Cerebellar cortex (tissue), 1 donor: Measurements from ENCODE around the gene ZBTB40.

Source experiments
- DNase-seq: peaks from one replicate; pipeline ENCODE4 v3.0.0-alpha.2; 2015; ENCODE audit warnings: low spot score

The ZBTB40 gene, protein sequence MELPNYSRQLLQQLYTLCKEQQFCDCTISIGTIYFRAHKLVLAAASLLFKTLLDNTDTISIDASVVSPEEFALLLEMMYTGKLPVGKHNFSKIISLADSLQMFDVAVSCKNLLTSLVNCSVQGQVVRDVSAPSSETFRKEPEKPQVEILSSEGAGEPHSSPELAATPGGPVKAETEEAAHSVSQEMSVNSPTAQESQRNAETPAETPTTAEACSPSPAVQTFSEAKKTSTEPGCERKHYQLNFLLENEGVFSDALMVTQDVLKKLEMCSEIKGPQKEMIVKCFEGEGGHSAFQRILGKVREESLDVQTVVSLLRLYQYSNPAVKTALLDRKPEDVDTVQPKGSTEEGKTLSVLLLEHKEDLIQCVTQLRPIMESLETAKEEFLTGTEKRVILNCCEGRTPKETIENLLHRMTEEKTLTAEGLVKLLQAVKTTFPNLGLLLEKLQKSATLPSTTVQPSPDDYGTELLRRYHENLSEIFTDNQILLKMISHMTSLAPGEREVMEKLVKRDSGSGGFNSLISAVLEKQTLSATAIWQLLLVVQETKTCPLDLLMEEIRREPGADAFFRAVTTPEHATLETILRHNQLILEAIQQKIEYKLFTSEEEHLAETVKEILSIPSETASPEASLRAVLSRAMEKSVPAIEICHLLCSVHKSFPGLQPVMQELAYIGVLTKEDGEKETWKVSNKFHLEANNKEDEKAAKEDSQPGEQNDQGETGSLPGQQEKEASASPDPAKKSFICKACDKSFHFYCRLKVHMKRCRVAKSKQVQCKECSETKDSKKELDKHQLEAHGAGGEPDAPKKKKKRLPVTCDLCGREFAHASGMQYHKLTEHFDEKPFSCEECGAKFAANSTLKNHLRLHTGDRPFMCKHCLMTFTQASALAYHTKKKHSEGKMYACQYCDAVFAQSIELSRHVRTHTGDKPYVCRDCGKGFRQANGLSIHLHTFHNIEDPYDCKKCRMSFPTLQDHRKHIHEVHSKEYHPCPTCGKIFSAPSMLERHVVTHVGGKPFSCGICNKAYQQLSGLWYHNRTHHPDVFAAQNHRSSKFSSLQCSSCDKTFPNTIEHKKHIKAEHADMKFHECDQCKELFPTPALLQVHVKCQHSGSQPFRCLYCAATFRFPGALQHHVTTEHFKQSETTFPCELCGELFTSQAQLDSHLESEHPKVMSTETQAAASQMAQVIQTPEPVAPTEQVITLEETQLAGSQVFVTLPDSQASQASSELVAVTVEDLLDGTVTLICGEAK

DNA sequence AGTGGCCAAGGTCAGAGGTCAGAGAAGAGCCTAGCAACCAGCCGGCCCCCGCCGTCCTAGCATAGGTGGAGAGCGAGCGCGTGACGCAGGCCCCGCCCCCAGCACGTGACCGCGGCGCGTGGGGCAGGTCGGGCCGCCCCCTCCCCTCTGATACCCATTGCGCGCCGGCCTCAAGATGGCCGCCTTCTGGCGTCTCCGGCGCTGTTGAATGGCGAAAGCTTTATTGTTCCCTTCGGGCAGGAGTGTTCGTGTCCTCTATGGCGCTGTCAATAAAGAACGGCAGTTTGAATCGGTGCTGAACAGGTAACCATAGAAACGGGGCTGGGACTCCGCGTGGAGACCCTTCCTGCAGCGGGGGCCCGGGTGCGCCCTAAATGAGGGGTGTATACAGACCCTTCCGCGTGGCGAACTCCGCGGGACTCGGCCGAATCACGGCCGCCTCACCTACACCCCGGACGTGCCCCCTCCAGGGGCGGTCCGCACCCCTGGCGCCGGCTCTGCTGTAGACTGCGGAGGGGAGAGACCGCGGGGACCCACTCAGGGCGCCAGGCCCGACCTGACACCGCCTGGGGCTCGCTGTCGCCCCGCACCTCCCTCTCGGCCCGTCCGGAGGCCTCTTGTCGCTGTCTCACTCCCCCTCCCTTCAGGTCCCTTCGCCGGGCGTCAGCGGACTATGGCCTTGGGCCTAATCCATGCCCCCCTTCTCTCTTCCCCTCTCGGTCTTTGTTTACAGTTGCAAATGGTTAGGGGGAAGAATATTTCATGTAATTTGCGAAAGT lies at the start of gene ZBTB40:
TSS of gene ZBTB40 (plus strand) at position 150 of the 779 bp plus-strand sequence. CDS start 38,098 bp downstream, outside the sequence.
- DNase-seq, result peak; percentile 97

DNA sequence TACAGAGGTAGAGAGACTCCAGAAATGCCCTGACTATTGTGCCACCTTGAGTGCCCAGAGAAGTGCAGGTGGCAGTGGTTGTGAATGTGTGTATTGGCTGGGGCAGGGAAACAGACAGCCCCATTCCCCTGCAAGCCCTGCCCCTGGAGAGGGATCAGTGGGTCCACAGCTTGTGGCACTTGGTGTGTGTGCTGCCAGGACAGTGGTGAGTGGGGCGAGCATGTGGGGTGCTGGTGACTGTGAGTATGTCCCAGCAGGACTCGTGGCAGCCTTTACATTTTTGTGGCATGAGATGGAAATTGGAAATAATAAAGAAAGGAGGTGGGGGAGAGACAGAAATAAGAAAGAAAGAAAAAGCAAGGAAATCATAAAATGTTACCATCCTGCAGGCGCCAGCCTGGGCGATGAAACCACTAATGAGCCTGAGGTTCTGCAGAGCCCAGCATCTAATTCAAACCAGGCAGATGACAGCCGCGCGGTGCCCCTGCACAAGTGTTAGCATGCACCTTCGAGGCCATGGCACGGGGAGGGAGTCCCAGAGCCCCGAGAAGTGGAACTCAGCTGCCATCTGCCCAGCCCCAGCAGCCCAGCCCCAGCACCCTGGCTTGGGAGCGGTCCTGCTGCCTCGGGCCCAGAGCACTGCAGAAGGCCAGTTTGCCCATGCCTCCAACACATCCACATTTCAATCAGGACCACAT lies 49.1 kb upstream of the ZBTB40 start:
- DNase-seq, result no peak

DNA sequence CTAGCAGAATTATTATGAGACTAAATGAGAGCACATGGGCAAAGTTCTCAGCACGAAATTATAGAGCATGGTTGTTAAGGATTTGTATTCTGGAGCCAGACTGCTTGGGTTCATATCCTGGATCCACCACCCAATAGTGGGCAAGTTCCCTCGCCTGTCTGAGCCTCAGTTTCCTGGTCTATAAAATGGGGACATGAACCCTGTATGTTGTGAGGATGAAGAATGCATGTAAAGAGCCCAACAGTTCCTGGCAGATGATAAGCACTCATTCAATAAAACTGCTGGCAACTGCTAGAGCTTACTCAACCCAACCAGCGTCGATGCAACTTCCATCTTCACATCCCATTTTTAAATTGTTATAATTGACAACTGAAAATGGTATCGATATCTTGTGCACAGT lies 47.2 kb upstream of the ZBTB40 start:
- DNase-seq, result no peak

DNA sequence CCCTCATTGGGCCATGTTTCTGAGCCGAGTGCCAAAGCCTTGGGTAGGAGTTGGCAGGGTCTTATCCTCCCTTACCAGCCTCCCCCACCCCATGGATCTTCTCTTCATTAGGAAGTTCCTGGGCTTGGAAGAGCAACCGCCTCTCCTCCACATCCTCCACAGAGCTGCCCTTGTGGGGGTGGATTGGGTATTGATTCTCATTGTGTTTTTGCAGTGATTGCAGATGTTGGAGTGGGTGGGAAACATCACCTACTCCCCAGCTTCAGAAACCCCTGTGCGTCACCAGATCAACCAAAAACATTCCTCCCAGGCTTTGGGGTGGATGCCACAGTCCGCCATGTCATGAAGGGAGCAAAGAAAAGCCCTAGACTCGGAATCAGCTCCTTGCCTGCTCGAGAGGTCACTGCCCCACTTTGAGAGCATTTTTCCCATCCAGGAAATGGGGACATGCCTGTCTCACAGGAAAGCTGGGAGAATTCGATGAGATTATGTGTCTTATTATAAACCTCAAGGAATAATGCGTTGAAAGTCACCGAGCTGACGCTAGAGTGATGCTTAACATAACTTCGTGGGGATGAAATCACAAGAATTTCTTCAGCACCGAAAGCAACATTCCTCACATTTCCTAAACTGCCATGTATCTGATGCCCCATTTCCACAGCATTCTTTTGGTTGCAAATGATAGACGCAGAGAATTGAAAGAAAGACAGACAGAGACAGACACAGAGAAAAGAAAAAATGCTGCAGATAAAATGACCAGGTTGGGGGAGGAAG lies 44.7 kb upstream of the ZBTB40 start:
- no peak for DNase-seq

DNA sequence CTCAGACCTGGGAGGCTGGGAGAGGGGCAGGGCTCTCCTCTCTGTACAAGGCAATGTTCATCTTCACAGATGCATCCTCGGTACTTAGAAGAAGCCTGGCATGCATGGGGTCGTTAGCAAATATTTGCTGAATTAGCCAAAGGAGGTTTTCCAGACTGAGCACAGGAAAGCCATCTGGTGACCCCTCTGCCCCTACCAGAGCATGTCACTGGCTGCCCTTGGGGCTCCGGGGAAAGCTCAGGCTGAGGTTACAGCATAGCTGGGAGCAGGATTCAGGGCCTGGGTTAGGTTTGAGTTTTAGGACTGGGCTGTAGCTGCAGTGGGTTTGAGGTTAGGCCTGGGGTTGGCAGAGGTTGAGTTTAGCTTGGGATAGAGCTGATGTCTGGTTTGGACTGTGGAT lies 43.4 kb upstream of the ZBTB40 start:
- no peak for DNase-seq

DNA sequence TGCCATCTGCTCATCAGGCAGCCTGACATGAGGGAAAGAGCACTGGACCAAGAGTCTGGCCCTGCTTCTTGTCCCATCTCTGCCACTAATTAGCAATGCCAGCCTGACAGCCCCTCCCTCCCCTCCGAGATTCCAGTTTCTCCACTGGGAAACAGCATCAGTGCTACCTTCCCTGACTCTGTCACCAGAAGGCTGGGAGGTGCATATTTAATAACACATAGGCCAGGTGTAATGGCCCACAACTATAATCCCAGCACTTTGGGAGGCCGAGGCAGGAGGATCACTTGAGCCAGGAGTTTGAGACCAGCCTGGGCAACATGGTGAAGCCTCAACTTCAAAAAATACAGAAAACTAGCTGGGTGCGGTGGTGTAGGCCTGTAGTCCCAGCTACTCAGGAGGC lies 41.2 kb upstream of the ZBTB40 start:
- no peak for DNase-seq

DNA sequence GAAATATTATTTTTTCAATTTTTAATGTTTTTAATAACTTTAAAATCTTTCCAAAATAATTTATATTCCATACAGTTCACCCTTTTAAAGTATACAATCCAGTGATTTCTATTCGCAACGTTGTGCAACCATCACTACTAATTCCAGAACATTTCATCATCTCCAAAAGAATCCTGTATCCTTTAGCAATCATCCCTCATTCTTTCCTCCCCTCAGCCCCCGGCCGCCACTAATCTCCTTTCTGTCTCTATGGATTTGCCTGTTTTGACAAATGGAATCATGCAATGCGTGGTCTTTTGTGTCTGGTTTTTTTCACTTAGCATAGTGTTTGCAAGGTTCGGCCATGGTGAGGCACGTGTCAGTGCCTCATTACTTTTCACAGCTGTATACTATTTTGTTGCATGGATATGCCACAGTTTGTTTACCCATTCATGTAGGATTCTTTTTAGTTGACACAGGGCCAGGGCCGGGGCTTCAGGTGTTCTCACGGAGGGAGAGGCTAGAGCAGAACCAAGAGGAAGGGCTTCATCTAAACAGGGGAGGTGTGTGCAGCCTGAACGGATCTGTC lies 40.6 kb upstream of the ZBTB40 start:
- DNase-seq, result no peak

DNA sequence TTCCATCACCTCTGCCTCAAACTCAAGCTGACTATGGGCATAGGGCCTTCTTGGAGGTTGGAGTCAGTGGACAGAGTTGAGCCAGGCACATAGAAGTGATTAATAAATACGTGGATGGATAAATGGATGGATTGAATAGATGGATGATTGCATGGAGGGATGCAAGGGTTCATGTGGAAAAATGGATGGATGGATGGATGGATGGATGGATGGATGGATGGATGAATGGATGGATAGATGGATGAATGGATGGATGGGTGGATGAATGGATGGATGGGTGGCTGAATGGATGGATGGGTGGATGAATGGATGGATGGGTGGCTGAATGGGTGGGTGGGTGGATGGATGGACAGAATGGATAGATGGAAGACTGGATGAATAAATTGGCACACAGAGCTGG lies 40.1 kb upstream of the ZBTB40 start:
- DNase-seq, result no peak

DNA sequence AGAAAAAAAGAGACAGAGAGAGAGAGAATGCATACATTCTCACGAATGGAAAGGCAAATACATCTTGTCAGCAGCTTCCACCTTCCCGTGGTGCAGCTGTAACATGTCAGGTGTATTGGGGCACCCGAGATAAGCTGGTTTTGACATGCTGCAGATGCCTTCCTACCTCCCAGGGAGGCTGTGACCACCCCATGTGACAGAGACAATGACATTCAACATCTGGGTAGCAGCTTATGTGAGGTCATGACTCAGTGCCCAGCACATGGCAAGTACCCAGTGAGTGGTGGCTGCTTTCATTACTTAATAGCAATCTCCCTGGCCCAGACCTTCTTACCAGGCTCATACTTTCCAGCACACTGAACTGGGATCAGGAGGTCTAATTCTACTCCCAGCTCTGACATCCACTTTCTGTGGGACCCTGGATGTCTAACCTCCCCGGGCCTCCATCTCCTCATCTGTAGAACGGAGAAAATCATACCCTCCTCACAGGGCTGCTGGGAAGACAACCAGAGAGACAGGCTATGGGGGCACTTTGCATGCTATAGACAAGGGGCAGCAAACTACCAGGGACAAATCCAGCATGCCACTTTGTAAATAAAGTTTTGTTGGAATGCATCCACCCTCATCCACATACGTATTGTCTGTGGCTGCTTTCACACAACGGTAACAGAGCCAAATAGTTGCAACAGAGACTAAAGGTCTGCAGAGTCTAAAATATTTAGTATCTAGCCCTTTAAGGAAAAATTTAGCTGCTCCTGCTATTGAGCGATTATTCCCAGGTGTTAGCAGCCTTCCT lies 38.5 kb upstream of the ZBTB40 start:
- DNase-seq, result no peak

DNA sequence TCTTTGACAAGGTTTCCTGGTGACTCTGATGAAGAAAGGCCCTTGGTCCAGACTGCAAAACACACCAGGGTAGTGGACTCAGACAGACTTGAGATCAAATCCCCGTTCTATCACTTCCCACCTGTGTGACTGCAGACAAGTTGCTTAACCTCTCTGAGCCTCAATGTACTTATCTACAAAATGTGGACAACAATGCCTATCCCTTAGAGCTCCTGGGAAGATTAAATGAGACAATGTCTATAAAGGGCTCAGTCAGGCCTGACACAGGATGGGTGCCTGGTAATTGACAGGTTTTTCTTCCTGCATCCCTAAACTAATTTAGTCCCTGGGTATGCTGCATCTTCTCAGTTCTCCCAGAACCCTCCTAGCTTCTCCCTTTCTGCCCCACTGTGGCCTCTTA lies 37.9 kb upstream of the ZBTB40 start:
- no peak for DNase-seq

DNA sequence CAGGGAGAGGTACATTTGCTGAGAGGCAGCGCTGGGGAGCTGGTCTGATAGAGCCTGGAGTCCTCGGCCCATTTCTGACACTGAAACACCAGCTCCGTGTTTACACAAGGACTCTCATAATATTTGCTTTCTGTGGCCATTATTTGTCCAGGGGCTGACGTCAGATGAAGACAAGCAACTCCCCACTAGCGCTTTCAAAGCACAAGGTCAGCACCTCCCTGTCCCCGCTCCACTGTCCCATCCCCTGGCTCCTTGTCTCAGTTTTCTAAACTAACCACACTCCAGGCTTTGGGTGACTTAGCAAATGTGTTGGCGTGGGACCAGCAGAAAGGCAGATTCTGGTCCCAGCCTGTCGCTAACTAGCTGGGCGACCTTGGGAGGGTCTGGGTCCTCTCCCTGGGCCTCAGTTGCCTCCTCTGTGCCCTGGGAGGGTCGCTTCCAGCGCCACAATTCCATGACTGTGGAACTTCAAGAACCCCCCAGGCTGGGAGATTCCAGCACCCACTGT lies 37.4 kb upstream of the ZBTB40 start:
- DNase-seq, result no peak

DNA sequence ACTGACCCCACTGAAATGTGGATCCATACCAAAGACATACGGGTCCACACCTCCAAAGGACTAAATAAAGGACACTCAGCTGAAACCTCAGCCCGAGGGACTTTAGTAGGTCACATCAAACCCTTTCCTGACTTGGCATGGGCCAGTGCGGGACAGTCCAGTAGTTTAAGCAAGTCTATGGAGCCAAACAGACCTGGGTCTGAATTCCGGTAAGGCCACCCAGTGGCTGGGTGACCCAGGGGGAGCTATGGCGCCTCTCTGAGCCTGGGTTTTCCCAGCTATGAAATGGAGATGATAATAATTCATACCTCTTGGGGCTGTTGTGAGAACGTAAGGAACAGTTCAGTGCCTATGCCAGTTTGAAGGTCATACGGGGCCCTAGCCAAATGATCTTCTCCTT lies 36.2 kb upstream of the ZBTB40 start:
- DNase-seq, result no peak

DNA sequence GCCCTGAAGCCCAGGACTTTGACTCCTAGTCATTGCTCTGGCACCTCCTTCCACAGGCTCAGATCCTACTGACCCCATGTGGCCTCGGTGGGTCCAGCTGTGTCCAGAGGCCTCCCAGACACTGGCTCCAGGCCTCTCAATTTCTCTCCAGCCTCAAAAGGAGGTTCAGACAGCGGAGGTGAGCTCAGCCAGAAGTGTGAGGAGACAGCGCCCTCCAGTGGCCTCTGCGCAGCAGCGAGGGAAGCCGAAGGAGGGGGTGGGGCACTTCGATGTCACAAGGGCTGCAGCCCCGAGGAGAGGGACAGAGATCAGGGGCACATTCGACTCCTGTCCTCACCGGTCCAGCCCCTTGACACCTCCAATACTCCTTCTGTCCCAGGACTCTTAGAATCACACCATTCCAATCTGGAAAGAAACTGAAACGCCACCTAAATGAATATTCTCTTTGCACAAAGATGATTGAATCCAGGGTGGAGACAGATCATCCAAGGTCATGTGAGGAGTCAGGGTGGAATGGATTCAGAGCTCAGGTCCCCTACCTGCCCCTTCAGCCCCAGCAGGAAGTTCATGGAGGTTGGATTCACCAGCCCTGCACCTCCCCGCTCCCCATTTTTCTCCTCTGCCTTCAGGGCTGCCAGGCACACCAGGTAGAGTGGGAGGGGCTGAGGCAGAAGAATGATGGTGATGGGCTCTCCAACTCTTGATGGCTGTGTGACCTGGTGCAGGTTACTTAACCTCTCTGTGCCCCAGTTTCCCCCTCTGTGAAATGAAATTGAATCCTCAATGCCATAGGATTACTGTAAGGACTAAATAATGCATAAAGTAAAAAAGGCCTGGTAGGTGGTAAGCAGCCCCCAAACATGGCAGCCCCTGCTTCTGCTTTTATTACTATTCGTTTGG lies 34.8 kb upstream of the ZBTB40 start:
- DNase-seq, result peak; percentile 56

DNA sequence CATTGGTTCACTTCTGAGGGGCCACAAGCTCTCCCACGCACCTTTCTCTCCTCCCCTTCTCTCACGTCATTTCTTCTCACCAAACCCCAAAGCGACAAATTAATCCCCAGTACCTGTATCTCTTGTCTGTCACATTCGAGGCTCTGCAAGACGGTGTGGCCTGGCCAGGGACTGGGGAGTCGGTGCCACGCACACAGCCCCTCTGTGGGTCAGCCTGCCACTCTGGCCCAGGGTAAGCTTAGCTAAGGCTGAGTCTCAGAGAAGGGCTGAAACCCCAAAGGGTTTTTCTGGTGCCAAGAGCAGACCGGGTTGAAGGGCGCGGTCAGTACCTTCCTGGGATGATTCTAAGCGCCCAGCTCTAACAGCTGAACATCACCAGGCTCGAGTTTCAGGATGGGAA lies 34.2 kb upstream of the ZBTB40 start:
- no peak for DNase-seq

DNA sequence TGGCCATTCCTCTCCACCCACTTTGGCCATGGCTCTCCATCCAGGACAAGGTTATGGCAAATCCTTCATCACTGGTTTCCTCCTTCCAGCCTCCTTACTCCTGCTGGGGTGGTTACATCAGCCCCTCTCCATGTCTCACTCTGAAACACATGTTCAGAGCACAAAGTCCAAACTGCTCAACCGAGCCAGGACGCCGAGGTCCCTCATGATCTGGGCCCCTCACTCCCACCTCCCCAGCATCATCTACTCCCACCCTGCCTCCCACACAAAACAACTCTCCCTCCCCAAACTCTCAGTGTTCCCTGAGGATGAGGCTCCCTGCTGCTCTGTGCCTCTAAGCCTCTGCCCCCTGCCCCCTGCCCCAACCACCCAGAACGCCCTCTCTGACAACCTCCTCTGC lies 33.3 kb upstream of the ZBTB40 start:
- no peak for DNase-seq

DNA sequence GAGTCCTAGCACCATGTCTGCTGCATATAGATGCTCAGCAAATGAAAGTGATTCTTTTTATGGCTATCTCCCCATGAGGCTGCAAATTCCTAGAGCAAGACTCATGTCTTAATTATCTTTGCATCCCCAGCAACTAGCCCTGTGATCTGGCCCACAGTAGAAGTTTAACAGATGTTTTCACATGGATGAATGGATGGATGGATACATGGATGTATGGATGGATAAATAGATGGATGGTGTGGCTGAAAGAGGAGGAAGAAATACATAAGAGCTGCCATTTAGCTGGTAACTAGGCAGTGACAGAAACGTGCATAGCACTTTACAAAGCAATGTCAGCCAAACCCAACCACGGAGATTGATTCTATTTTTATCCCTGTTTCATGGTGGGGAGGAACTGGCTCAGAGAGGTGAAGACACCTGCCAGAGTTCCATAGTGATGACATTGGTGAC lies 32.7 kb upstream of the ZBTB40 start:
- no peak for DNase-seq

DNA sequence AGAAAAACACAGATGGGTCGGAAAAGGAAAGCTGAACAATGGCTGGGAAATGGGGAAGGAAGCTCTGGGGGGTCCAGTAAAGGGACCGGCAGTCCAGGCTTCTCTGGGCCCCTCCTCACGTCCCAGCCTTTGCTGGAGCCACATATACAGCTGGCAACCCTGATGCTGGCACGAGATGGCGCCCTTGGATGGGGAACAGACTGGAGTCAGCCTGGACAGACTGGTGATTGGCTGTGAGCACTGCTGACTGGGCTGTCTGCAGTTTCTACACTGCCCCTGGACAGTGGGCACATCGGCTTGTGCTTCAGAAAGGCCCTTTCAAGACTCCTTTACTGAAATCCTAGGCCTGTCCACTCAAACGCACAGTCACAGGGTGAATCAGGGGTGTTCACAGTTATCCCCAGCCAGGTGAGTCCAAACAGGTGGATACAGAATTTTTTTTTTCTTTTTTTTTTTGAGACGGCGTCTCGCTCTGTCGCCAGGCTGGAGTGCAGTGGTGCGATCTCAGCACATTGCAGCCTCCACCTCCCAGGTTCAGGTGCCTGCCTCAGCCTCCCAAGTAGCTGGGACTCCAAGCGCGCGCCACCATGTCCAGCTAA lies 31.1 kb upstream of the ZBTB40 start:
- DNase-seq, result peak; percentile 74
